NT2/D1 (cell line): Measurements from ENCODE around the gene LRP10.

Experiments used
- DNase-seq: peaks from one replicate; pipeline ENCODE4 v3.0.0-alpha.2; 2011; ENCODE audit warnings: low read depth, low spot score
- H3K27me3 ChIP-seq: 2 replicates; pipeline ENCODE4 v1.6.0; 2011; ENCODE audit warnings: mild to moderate bottlenecking; ENCODE audit not compliant: insufficient read length, insufficient read depth
- H3K36me3 ChIP-seq: 2 replicates; pipeline ENCODE4 v1.6.1; 2011; ENCODE audit warnings: mild to moderate bottlenecking, low read length, mixed read lengths; ENCODE audit not compliant: insufficient read depth, insufficient read length
- H3K4me1 ChIP-seq: 2 replicates; pipeline ENCODE4 v1.5.1; 2011; ENCODE audit not compliant: insufficient read depth, insufficient read length
- H3K4me3 ChIP-seq: 2 replicates; pipeline ENCODE4 v1.5.1; 2011; ENCODE audit warnings: low read depth; ENCODE audit not compliant: insufficient read length
- H3K9ac ChIP-seq: 2 replicates; pipeline ENCODE4 v1.6.0; 2011; ENCODE audit warnings: low read depth; ENCODE audit not compliant: insufficient read length
- H3K9me3 ChIP-seq: 2 replicates; pipeline ENCODE4 v1.5.1; 2011; ENCODE audit warnings: mild to moderate bottlenecking, low read length; ENCODE audit not compliant: insufficient read depth
- SUZ12 ChIP-seq: IDR thresholded peaks from 2 replicates; pipeline ENCODE4 v1.6.1; 2011; ENCODE audit not compliant: insufficient read length, insufficient read depth; ENCODE audit errors: extremely low read depth
- YY1 ChIP-seq: IDR thresholded peaks from 2 replicates; pipeline ENCODE4 v1.6.1; 2011; ENCODE audit not compliant: insufficient read length, insufficient read depth
- ZNF274 ChIP-seq: IDR thresholded peaks from 2 replicates; pipeline ENCODE4 v1.6.1; 2011; ENCODE audit warnings: mild to moderate bottlenecking, low read depth, low read length

LRP10 gene

DNA sequence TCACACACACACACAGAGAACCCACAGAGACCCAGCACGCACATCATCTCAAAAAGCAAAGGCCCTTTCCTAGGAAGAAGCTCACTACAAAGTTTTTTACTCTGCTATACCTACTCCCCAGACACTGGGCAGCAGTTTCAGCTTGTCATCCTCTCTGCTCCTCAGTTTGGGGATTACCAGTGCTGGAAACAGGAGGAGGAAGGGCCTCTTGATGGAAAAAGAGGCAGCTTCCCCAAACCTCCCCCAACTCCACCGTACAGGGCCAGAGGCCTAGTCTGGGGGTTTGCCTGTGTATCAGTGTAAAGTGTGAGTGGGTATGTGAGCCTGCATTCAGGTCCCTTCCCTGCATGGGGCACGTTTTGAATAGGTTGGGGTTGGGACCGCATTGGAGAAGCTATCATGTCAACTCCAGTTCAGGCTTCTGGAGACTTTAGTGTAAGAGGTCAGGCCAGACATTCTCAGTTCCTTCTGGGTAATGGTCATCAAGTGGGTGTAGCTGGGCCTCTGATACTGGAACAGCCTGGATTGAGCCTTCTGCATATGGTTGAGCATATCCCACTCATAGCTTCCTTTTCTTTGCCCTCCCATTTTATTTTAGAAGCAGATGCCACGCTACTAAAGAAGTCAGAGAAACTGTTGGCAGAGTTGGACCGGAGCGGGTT is 12.7 kb downstream of the LRP10 start:
- Histone ChIP-seq H3K9ac (peak overlapping the region; percentile 59), H3K36me3 (no peaks in the 10 kb centered on the region), H3K4me3 (no peak overlapping the region), H3K9me3 (no peaks in the 10 kb centered on the region), H3K4me1 (peaks cover 34% of the 10 kb centered on the region), H3K27me3 (peaks cover 22% of the 10 kb centered on the region)
- TF ChIP-seq ZNF274 (no peak), YY1 (no peak), SUZ12 (no peak)
- DNase-seq, result no peak

DNA sequence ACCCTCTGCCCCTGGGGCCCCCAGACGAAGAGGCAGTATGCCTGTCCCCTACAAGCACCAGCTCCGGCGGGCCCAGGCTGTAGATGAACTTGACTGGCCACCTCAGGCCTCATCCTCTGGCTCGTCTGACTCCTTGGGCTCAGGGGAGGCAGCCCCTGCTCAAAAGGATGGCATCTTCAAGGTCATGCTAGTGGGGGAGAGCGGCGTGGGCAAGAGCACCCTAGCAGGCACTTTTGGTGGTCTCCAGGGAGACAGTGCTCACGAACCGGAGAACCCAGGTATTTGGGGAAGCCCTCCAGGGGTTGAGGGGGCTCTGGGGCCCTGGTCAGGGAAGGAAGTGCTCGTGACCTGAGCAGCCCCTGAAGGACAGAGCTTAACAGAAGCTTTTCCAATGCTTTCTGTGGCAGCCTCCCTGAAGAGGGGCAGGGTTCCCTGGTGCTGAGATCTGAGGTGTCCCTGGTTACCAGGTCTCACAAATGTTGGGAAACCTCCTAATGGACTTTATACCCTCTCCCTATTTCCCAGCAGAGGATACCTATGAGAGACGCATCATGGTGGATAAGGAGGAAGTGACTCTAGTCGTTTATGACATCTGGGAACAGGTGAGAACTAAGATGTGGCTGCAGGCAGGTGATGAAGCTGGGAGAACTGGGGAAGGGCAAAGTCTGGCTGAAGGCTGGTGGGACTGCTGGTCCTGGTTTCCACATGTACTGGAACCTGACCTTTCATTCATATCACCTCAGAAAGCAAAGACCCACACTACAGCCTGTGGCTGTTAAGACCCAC is 13.4 kb downstream of the LRP10 start:
- no peak overlapping the region for H3K4me3 ChIP-seq
- H3K9ac ChIP-seq, result no peak overlapping the region
- H3K4me1 ChIP-seq, result peaks cover 34% of the 10 kb centered on the region
- DNase-seq, result no peak
- peaks cover 22% of the 10 kb centered on the region for H3K27me3 ChIP-seq
- H3K9me3 ChIP-seq, result no peaks in the 10 kb centered on the region
- no peaks in the 10 kb centered on the region for H3K36me3 ChIP-seq
- TF ChIP-seq YY1 (no peak), ZNF274 (no peak), SUZ12 (no peak)

GRCh38 chr14:22885975-22886374 is 14.4 kb downstream of the LRP10 start:
- peaks cover 34% of the 10 kb centered on the region for H3K4me1 ChIP-seq
- peak overlapping the region; percentile 76 for H3K9ac ChIP-seq
- no peaks in the 10 kb centered on the region for H3K36me3 ChIP-seq
- no peak for TF ChIP-seq YY1
- no peak for TF ChIP-seq ZNF274
- TF ChIP-seq SUZ12, result no peak
- H3K9me3 ChIP-seq, result no peaks in the 10 kb centered on the region
- H3K27me3 ChIP-seq, result peaks cover 22% of the 10 kb centered on the region
- peak overlapping the region; percentile 62 for H3K4me3 ChIP-seq
- DNase-seq, result no peak

GRCh38 chr14:22886500-22887259 is 15.1 kb downstream of the LRP10 start:
- peak; percentile 28 for DNase-seq
- Histone ChIP-seq H3K9ac (peak overlapping the region; percentile 76), H3K4me3 (peak overlapping the region; percentile 62), H3K36me3 (no peaks in the 10 kb centered on the region), H3K4me1 (peaks cover 34% of the 10 kb centered on the region), H3K27me3 (peaks cover 22% of the 10 kb centered on the region), H3K9me3 (no peaks in the 10 kb centered on the region)
- TF ChIP-seq YY1, result no peak
- no peak for TF ChIP-seq SUZ12
- no peak for TF ChIP-seq ZNF274

DNA sequence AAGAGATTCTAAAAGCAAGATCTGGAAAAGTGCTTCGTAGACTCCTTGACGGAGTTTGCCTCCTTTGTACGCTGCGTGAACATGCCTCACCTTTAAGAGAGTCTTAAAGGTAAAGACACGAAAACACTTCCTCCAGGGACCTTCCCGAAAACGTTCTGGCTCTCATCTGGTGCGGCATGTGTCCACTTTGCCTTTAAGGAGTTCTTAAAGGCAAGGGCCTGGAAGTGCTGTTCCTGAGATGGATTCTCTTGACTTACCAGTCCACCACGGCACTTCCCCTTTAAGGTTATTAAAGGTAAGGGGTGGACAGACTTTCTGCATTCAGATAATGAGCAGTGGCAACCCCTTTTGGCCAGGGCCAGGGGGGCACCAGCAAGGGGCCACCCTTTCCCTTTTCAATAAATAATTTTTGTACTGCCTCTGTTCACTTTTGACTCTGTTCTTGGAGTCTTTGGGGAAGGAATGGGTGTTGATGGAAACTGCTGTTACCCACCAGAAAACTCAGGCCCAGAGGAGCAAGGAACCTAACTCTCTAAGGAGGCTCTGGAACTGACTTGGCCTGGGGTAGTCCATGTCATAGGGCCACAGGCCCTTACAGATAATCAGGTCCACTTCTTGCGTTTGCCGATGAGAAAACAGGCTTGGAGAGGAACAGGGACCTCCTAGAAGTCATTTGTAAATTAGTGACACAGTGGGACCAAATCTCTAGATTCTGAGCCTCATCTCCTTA is 15.9 kb downstream of the LRP10 start:
- H3K36me3 ChIP-seq, result no peaks in the 10 kb centered on the region
- peak; percentile 63 for DNase-seq
- peaks cover 32% of the 10 kb centered on the region for H3K4me1 ChIP-seq
- H3K4me3 ChIP-seq, result peak overlapping the region; percentile 41
- peak overlapping the region; percentile 54 for H3K9ac ChIP-seq
- TF ChIP-seq SUZ12 (no peak), ZNF274 (no peak), YY1 (no peak)
- no peaks in the 10 kb centered on the region for H3K9me3 ChIP-seq
- H3K27me3 ChIP-seq, result peaks cover 22% of the 10 kb centered on the region

DNA sequence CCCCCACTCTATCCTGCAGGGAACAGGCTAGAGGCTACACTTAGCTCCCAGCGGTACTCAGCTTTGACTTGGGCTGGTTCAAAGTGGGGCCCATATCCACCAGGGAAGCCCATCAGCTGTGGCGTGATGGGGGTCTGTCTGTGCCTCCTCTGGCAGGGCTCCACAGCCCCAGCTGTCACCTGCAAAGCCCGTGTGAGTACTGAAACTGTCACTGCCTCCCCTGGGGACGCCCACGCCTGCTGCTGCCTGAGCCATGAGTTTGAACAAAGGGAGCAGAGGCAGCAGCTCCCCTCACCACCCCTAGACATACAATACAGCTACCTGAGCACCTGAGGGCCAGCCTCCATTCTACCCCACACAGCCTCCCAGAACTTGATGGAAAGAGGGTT is 16.4 kb downstream of the LRP10 start:
- peaks cover 31% of the 10 kb centered on the region for H3K4me1 ChIP-seq
- H3K9ac ChIP-seq, result peak overlapping the region; percentile 54
- no peaks in the 10 kb centered on the region for H3K36me3 ChIP-seq
- H3K27me3 ChIP-seq, result peaks cover 22% of the 10 kb centered on the region
- peak overlapping the region; percentile 41 for H3K4me3 ChIP-seq
- DNase-seq, result no peak
- H3K9me3 ChIP-seq, result no peaks in the 10 kb centered on the region
- TF ChIP-seq SUZ12 (no peak), ZNF274 (no peak), YY1 (no peak)
